ENCODE data around the gene SNAPC4. TPM values are rescaled to one million over a fixed set of nuclear protein-coding genes. Genes with fewer than 3 reads are reported as not detected.

Gene SNAPC4
- total and polyA plus RNA-seq, 12 donors: 3.0 to 8.3 (median 4.7) TPM

GRCh38 chr9:136431782-136432350, 31.9 kb upstream of the SNAPC4 start:
- peaks cover 6 to 18% (median 8%) of the 10 kb centered on the region in 9 donors for H3K4me1 ChIP-seq
- no peaks in the 10 kb centered on the region for H3K9me3 ChIP-seq
- H3K4me3 ChIP-seq: no peak overlapping the region
- H3K36me3 ChIP-seq: peaks cover 3 to 83% (median 9%) of the 10 kb centered on the region in 9 donors
- DNase-seq (no peak), ATAC-seq (no peak)
- WGBS, 2 donors: 92% methylated on average over 34 to 36 of the region's 36 CpGs
- no peak for TF ChIP-seq CTCF (IDR thresholded peaks at IDR 0.05)
- H3K27me3 ChIP-seq: no peaks in the 10 kb centered on the region
- no peak overlapping the region for H3K27ac ChIP-seq
- intact Hi-C loops (cut with DNase I): no loop called here

GRCh38 chr9:136430588-136431234, 30.7 kb upstream of the SNAPC4 start:
- H3K27ac ChIP-seq: peak overlapping the region in 3 of 10 donors; percentile 31 to 43 (median 36)
- intact Hi-C loops (cut with DNase I): no loop called here
- ATAC-seq (peak in 1 of 8 donors; percentile 13), DNase-seq (no peak)
- 93 to 94% methylated on average over 27 to 29 of the region's 29 CpGs for whole genome bisulfite sequencing, 2 donors
- H3K27me3 ChIP-seq: no peaks in the 10 kb centered on the region
- H3K36me3 ChIP-seq: peaks cover 3 to 77% (median 9%) of the 10 kb centered on the region in 9 donors
- H3K4me3 ChIP-seq: no peak overlapping the region
- no peaks in the 10 kb centered on the region for H3K9me3 ChIP-seq
- H3K4me1 ChIP-seq: peaks cover 0 to 9% (median 0%) of the 10 kb centered on the region in 9 donors
- no peak for TF ChIP-seq CTCF (IDR thresholded peaks at IDR 0.05)

GRCh38 chr9:136429683-136430491, 29.9 kb upstream of the SNAPC4 start:
- intact Hi-C loops (cut with DNase I): no loop called here
- DNase-seq (no peak), ATAC-seq (peak in 5 of 8 donors; percentile 24 to 71 (median 58))
- WGBS, 2 donors: 75 to 77% methylated on average over 32 of the region's 32 CpGs
- Histone ChIP-seq H3K27ac (peak overlapping the region in 4 of 10 donors; percentile 31 to 43 (median 35)), H3K9me3 (no peaks in the 10 kb centered on the region), H3K36me3 (peaks cover 3 to 78% (median 9%) of the 10 kb centered on the region in 9 donors), H3K4me1 (peaks cover 0 to 9% (median 0%) of the 10 kb centered on the region in 9 donors), H3K27me3 (no peaks in the 10 kb centered on the region), H3K4me3 (peak overlapping the region in 1 of 10 donors; percentile 8)
- TF ChIP-seq CTCF (IDR thresholded peaks at IDR 0.05): no peak

- ATAC-seq: peak in 2 of 8 donors; percentile 7 to 27
These were observed 29.2 kb upstream of the SNAPC4 start for GRCh38 chr9:136429075-136429628.

More at GRCh38 chr9:136429075-136429628, 29.2 kb upstream of the SNAPC4 start:
- Histone ChIP-seq H3K27ac (peak overlapping the region in 2 of 10 donors; percentile 25 to 43), H3K9me3 (no peaks in the 10 kb centered on the region), H3K4me1 (peaks cover 0 to 9% (median 0%) of the 10 kb centered on the region in 9 donors), H3K27me3 (no peaks in the 10 kb centered on the region), H3K4me3 (no peak overlapping the region), H3K36me3 (peaks cover 3 to 83% (median 10%) of the 10 kb centered on the region in 9 donors)
- no peak for TF ChIP-seq CTCF (IDR thresholded peaks at IDR 0.05)
- DNase-seq: no peak
- intact Hi-C loops (cut with DNase I): no loop called here
- WGBS, 2 donors: 86 to 91% methylated on average over 21 of the region's 21 CpGs

Measured in heart right ventricle (tissue), 16 donors.